IMR-90 (cell line): ENCODE measurements around the gene TNFRSF25. TPM values are rescaled to one million over a fixed set of nuclear protein-coding genes. Genes with fewer than 3 reads are reported as not detected.

ENCODE experiments used
- ATAC-seq: fragments of 200-7000 bp; cut with Tn5 transposase; 2 replicates; pipeline ENCODE4 v1.9.1; 2020; ENCODE audit warnings: low read depth, mild to moderate bottlenecking, moderate library complexity
- BruUV-seq: library from RNA; stranded (reverse); fragments of 400-500 nt; replicated peaks from 2 replicates; lab custom pipeline; 2021; lab: Mats Ljungman, UMichigan
- CTCF ChIA-PET: fragments of 300-600 bp; formaldehyde crosslinking; extraction: SDS; loops from one replicate; lab custom pipeline; 2021; ENCODE audit warnings: antibody characterized with exemption; lab: Yijun Ruan, JAX
- POLR2A ChIA-PET: fragments of 300-600 bp; sonication (Branson Sonifier 250); formaldehyde crosslinking; loops from one replicate; lab custom pipeline; 2022; ENCODE audit warnings: antibody characterized with exemption; ENCODE audit not compliant: unreplicated experiment; lab: Charles Lee
- DNase-seq: peaks from one replicate; pipeline ENCODE4 v3.0.0; 2013
- H2AFZ ChIP-seq: replicated peaks from 2 replicates; pipeline ENCODE3; 2013; ENCODE audit warnings: low read length, mild to moderate bottlenecking; ENCODE audit not compliant: poor library complexity
- H2AK5ac ChIP-seq: 2 replicates; pipeline ENCODE4 v1.6.1; 2013; ENCODE audit warnings: low read depth, low read length, inconsistent platforms
- H2AK9ac ChIP-seq: replicated peaks from 2 replicates; pipeline ENCODE3; 2013; ENCODE audit warnings: mild to moderate bottlenecking, low read depth, low read length, moderate library complexity; ENCODE audit not compliant: poor library complexity
- H2BK120ac ChIP-seq: 2 replicates; pipeline ENCODE4 v1.6.1; 2013; ENCODE audit warnings: low read depth, low read length, inconsistent platforms
- H2BK15ac ChIP-seq: 3 replicates; pipeline ENCODE4 v1.6.1; 2013; ENCODE audit warnings: low read depth, low read length, inconsistent platforms
- H2BK20ac ChIP-seq: 2 replicates; pipeline ENCODE4 v1.6.1; 2013; ENCODE audit warnings: low read depth, mild to moderate bottlenecking, inconsistent platforms, low read length, moderate library complexity
- H2BK5ac ChIP-seq: 2 replicates; pipeline ENCODE4 v1.6.1; 2013; ENCODE audit warnings: mild to moderate bottlenecking, low read depth, low read length, inconsistent platforms; ENCODE audit not compliant: poor library complexity, severe bottlenecking
- H3K14ac ChIP-seq: replicated peaks from 2 replicates; pipeline ENCODE4 v1.6.1; 2013; ENCODE audit warnings: low read depth, low read length, inconsistent platforms
- H3K18ac ChIP-seq: 2 replicates; pipeline ENCODE4 v1.6.1; 2013; ENCODE audit warnings: low read depth, low read length, control low read depth
- H3K23ac ChIP-seq: 2 replicates; pipeline ENCODE4 v1.6.1; 2013; ENCODE audit warnings: low read depth, low read length, inconsistent platforms
- H3K27ac ChIP-seq: 2 replicates; pipeline ENCODE4 v1.5.1; 2013; ENCODE audit warnings: mild to moderate bottlenecking, control low read depth, low read length; ENCODE audit not compliant: insufficient read depth
- H3K27me3 ChIP-seq: 2 replicates; pipeline ENCODE4 v1.6.1; 2013; ENCODE audit warnings: low read length; ENCODE audit not compliant: control insufficient read depth, insufficient read depth
- H3K36me3 ChIP-seq: 2 replicates; pipeline ENCODE4 v1.6.1; 2013; ENCODE audit warnings: low read length, mixed read lengths; ENCODE audit not compliant: control insufficient read depth, insufficient read depth
- H3K4ac ChIP-seq: 2 replicates; pipeline ENCODE4 v1.6.1; 2013; ENCODE audit warnings: low read depth, low read length, inconsistent platforms
- H3K4me1 ChIP-seq: 2 replicates; pipeline ENCODE4 v1.6.1; 2013; ENCODE audit warnings: low read length, mixed read lengths; ENCODE audit not compliant: control insufficient read depth, insufficient read depth
- H3K4me2 ChIP-seq: 2 replicates; pipeline ENCODE4 v1.6.1; 2013; ENCODE audit warnings: low read depth, mild to moderate bottlenecking, control low read depth, low read length, moderate library complexity
- H3K4me3 ChIP-seq: 2 replicates; pipeline ENCODE4 v1.5.1; 2013; ENCODE audit warnings: low read depth, mild to moderate bottlenecking, control low read depth, low read length, moderate library complexity; ENCODE audit not compliant: insufficient read depth
- H3K56ac ChIP-seq: 2 replicates; pipeline ENCODE4 v1.6.1; 2013; ENCODE audit warnings: low read length, inconsistent platforms; ENCODE audit not compliant: insufficient read depth; ENCODE audit errors: extremely low read depth
- H3K79me1 ChIP-seq, 2 experiments: 2 replicates each; pipeline ENCODE4 v1.6.1; 2013; ENCODE audit warnings: low read length in 2 of 2, inconsistent platforms in 1 of 2, low read depth in 1 of 2
- H3K9ac ChIP-seq: 2 replicates; pipeline ENCODE4 v1.6.1; 2013; ENCODE audit warnings: low read depth, low read length, control low read depth
- H3K9me1 ChIP-seq: 2 replicates; pipeline ENCODE4 v1.6.1; 2013; ENCODE audit warnings: low read length, inconsistent platforms; ENCODE audit not compliant: insufficient read depth
- H3K9me3 ChIP-seq: 2 replicates; pipeline ENCODE4 v1.6.1; 2013; ENCODE audit warnings: low read length; ENCODE audit not compliant: control insufficient read depth, insufficient read depth
- H4K20me1 ChIP-seq: 2 replicates; pipeline ENCODE4 v1.6.1; 2013; ENCODE audit warnings: low read length, inconsistent platforms; ENCODE audit not compliant: insufficient read depth
- H4K5ac ChIP-seq: 2 replicates; pipeline ENCODE4 v1.6.1; 2013; ENCODE audit warnings: mild to moderate bottlenecking, low read depth, low read length, control low read depth
- H4K8ac ChIP-seq, 2 experiments: 2 replicates each; pipeline ENCODE4 v1.6.1; 2013; ENCODE audit warnings: low read depth in 2 of 2, low read length in 2 of 2, control low read depth in 1 of 2, inconsistent platforms in 1 of 2
- H4K91ac ChIP-seq: 2 replicates; pipeline ENCODE4 v1.6.1; 2013; ENCODE audit warnings: low read depth, low read length, inconsistent platforms; ENCODE audit not compliant: insufficient read depth
- BHLHE40 ChIP-seq: fragments of 150-350 bp; IDR thresholded peaks from 2 replicates; pipeline ENCODE4 v1.6.1; 2016; ENCODE audit warnings: mild to moderate bottlenecking, low read depth, low read length
- CHD1 ChIP-seq: IDR thresholded peaks from 2 replicates; pipeline ENCODE4 v1.6.1; 2012; ENCODE audit warnings: low read depth, low read length, improper control_type of control experiment
- FOS ChIP-seq: fragments of 150-350 bp; IDR thresholded peaks from 2 replicates; pipeline ENCODE4 v1.6.1; 2016; ENCODE audit warnings: low read depth, low read length
- MAFK ChIP-seq: IDR thresholded peaks from 2 replicates; pipeline ENCODE4 v1.6.1; 2012; ENCODE audit warnings: low read depth, low read length, improper control_type of control experiment
- MXI1 ChIP-seq: IDR thresholded peaks from 2 replicates; pipeline ENCODE4 v1.6.1; 2012; ENCODE audit warnings: low read depth, mild to moderate bottlenecking, low read length, moderate library complexity, borderline replicate concordance
- NFE2L2 ChIP-seq: fragments of 150-350 bp; IDR thresholded peaks from 2 replicates; pipeline ENCODE4 v1.6.1; 2016; ENCODE audit warnings: low read depth, mild to moderate bottlenecking, low read length
- POLR2A ChIP-seq: IDR thresholded peaks from 2 replicates; pipeline ENCODE4 v1.6.1; 2012; ENCODE audit warnings: mild to moderate bottlenecking, low read depth, low read length
- RAD21 ChIP-seq: IDR thresholded peaks from 2 replicates; pipeline ENCODE4 v1.6.1; 2012; ENCODE audit warnings: low read length, improper control_type of control experiment
- RCOR1 ChIP-seq: IDR thresholded peaks from 2 replicates; pipeline ENCODE4 v1.6.1; 2012; ENCODE audit warnings: mild to moderate bottlenecking, low read length, improper control_type of control experiment; ENCODE audit not compliant: insufficient replicate concordance
- RFX5 ChIP-seq: IDR thresholded peaks from 2 replicates; pipeline ENCODE4 v1.8.0; 2012; ENCODE audit warnings: low read depth, mild to moderate bottlenecking, low read length, moderate library complexity
- WGBS, 2 experiments: methylation state at CpG; one replicate each; pipeline versions ENCODE4 v1.1.5 to v1.1.7; 2013; ENCODE audit warnings: missing lambda C conversion rate in 2 of 2; ENCODE audit not compliant: insufficient read length in 1 of 2; ENCODE audit errors: extremely low coverage in 2 of 2; 5-methylcytosine and 5-hydroxymethylcytosine counted together
- dilution Hi-C: fragments of 300-500 bp; cut with HindIII; formaldehyde crosslinking; loops from one replicate; pipeline ENCODE4 v1.14.3; 2018; ENCODE audit warnings: low sequenced_read_pairs; ENCODE audit not compliant: unreplicated experiment
- in situ Hi-C: fragments of 300-500 bp; cut with MboI; formaldehyde crosslinking; loops from 3 replicates; pipeline ENCODE4 v1.14.3; 2019; ENCODE audit warnings: low sequenced_read_pairs, inconsistent platforms, mixed read lengths
- intact Hi-C: fragments of 100-400 bp; cut with micrococcal nuclease; formaldehyde crosslinking; loops from 2 replicates; pipeline ENCODE4 v1.10.0; 2022
- polyA plus RNA-seq, 3 experiments: library from polyadenylated mRNA; depleted of rRNA; stranded (reverse); fragments of >200 nt; gene quantifications; 2 replicates each; pipeline ENCODE4 v1.2.3, GENCODE V29; 2012; ENCODE audit warnings: low replicate concordance in 1 of 3
- total RNA-seq: library from RNA; depleted of rRNA; stranded (reverse); fragments of >200 nt; gene quantifications from 2 replicates; pipeline ENCODE4 v1.2.3, GENCODE V29; 2012
- TF ChIP-seq, protein P1 (sequence below): conservative IDR thresholded peaks from 2 replicates; pipeline ENCODE4 v1.5.1; 2012; ENCODE audit warnings: mild to moderate bottlenecking, low read depth, low read length, improper control_type of control experiment
- TF ChIP-seq, protein P2 (sequence below): fragments of 150-350 bp; IDR thresholded peaks from 2 replicates; pipeline ENCODE4 v1.6.1; 2017; ENCODE audit warnings: mild to moderate bottlenecking, antibody characterized with exemption, low read length, low read depth

The TNFRSF25 gene
- total and polyA plus RNA-seq, 2 of the 4 experiments (the other 2 are of a cell fraction) = 1.3 to 11.2 TPM

GRCh38 chr1:6434186-6434585 is 31.8 kb downstream of the TNFRSF25 start:
- H2BK20ac ChIP-seq = no peak overlapping the region
- 20% methylated on average over 2 of the region's 5 CpGs; no CpG with 5 or more reads in 1 of the 2 experiments for WGBS, 2 experiments
- H2AK9ac ChIP-seq = no peak overlapping the region
- intact Hi-C loops (no loop called here), dilution Hi-C loops (no loop called here), in situ Hi-C loops (no loop called here)
- H3K36me3 ChIP-seq = no peaks in the 10 kb centered on the region
- peaks cover 45% of the 10 kb centered on the region for H3K27me3 ChIP-seq
- no peak for ATAC-seq
- no peak overlapping the region for H2AFZ ChIP-seq
- H2BK15ac ChIP-seq = no peak overlapping the region
- no peak for DNase-seq
- no peak overlapping the region for H3K18ac ChIP-seq
- H3K4me3 ChIP-seq = no peak overlapping the region
- no peak overlapping the region for H3K4me2 ChIP-seq
- POLR2A ChIA-PET = no interaction called here
- H3K4me1 ChIP-seq = peaks cover 3% of the 10 kb centered on the region; the same call in 1 of the 2 replicates
- no peaks in the 10 kb centered on the region; the same call in 1 of the 2 replicates for H4K20me1 ChIP-seq
- no peaks in the 10 kb centered on the region for H3K9me1 ChIP-seq
- H4K8ac ChIP-seq = no peak overlapping the region
- no TSS peak for BruUV-seq
- no peak overlapping the region for H3K4ac ChIP-seq
- H3K27ac ChIP-seq = no peak overlapping the region
- no peak overlapping the region for H2BK120ac ChIP-seq
- H3K79me1 ChIP-seq = no peaks in the 10 kb centered on the region
- no peak overlapping the region for H4K91ac ChIP-seq
- H2BK5ac ChIP-seq = no peak overlapping the region
- H3K9ac ChIP-seq = no peak overlapping the region
- H2AK5ac ChIP-seq = no peak overlapping the region
- no peak overlapping the region for H4K5ac ChIP-seq
- TF ChIP-seq RFX5 (no peak), CHD1 (no peak), FOS (no peak), BHLHE40 (no peak), MAFK (no peak), RAD21 (no peak), RCOR1 (no peak), MXI1 (no peak), POLR2A (no peak), NFE2L2 (no peak)
- TF ChIP-seq, protein P1, sequence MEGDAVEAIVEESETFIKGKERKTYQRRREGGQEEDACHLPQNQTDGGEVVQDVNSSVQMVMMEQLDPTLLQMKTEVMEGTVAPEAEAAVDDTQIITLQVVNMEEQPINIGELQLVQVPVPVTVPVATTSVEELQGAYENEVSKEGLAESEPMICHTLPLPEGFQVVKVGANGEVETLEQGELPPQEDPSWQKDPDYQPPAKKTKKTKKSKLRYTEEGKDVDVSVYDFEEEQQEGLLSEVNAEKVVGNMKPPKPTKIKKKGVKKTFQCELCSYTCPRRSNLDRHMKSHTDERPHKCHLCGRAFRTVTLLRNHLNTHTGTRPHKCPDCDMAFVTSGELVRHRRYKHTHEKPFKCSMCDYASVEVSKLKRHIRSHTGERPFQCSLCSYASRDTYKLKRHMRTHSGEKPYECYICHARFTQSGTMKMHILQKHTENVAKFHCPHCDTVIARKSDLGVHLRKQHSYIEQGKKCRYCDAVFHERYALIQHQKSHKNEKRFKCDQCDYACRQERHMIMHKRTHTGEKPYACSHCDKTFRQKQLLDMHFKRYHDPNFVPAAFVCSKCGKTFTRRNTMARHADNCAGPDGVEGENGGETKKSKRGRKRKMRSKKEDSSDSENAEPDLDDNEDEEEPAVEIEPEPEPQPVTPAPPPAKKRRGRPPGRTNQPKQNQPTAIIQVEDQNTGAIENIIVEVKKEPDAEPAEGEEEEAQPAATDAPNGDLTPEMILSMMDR = no peak
- TF ChIP-seq, protein P2, sequence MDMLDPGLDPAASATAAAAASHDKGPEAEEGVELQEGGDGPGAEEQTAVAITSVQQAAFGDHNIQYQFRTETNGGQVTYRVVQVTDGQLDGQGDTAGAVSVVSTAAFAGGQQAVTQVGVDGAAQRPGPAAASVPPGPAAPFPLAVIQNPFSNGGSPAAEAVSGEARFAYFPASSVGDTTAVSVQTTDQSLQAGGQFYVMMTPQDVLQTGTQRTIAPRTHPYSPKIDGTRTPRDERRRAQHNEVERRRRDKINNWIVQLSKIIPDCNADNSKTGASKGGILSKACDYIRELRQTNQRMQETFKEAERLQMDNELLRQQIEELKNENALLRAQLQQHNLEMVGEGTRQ = no peak
- no peak overlapping the region for H3K56ac ChIP-seq
- CTCF ChIA-PET = no interaction called here
- H3K14ac ChIP-seq = no peak overlapping the region
- no peak overlapping the region for H3K23ac ChIP-seq
- H3K9me3 ChIP-seq = no peaks in the 10 kb centered on the region
